PFSK-1 (cell line): ENCODE measurements around the gene RALGPS1.

ENCODE experiments used
- FOXP2 ChIP-seq: optimal IDR thresholded peaks from 2 replicates; pipeline ENCODE3; 2011; ENCODE audit warnings: borderline replicate concordance, control low read depth, inconsistent platforms; ENCODE audit not compliant: insufficient read depth; ENCODE audit errors: extremely low read length, extremely low read depth
- POLR2AphosphoS5 ChIP-seq: IDR thresholded peaks from 2 replicates; pipeline ENCODE4 v1.6.1; 2012; ENCODE audit warnings: low read depth, mild to moderate bottlenecking, control low read depth, low read length, moderate library complexity
- REST ChIP-seq, 2 experiments: IDR thresholded peaks; 2 replicates each; pipeline versions ENCODE4 v1.6.1 to v1.8.0; 2011 to 2012; ENCODE audit warnings: low read depth in 2 of 2, low read length in 2 of 2, control low read depth in 1 of 2, inconsistent platforms in 1 of 2, mild to moderate bottlenecking in 1 of 2, moderate library complexity in 1 of 2; ENCODE audit not compliant: insufficient read depth in 1 of 2
- SIN3A ChIP-seq: IDR thresholded peaks from 2 replicates; pipeline ENCODE4 v1.6.1; 2012; ENCODE audit warnings: mild to moderate bottlenecking, low read length, moderate library complexity, borderline replicate concordance; ENCODE audit not compliant: insufficient read depth
- TAF1 ChIP-seq: IDR thresholded peaks from 2 replicates; pipeline ENCODE4 v1.6.1; 2012; ENCODE audit warnings: low read length, control low read depth, borderline replicate concordance; ENCODE audit not compliant: insufficient read depth

The RALGPS1 gene

GRCh38 chr9:127135056-127135745 is 220.6 kb downstream of the RALGPS1 start:
- TF ChIP-seq SIN3A (no peak), POLR2AphosphoS5 (no peak), FOXP2 (no peak)

- no peak for TF ChIP-seq REST (IDR thresholded peaks at IDR 0.05; ENCODE audit: insufficient read depth in 1 of 2, low read depth in 2 of 2, low read length in 2 of 2)
- no peak for TF ChIP-seq POLR2AphosphoS5
- TF ChIP-seq SIN3A = no peak
- no peak for TF ChIP-seq FOXP2
- no peak for TF ChIP-seq TAF1
Measured at GRCh38 chr9:127136081-127136879, 221.7 kb downstream of the RALGPS1 start.

GRCh38 chr9:127136880-127137639 is 222.5 kb downstream of the RALGPS1 start:
- TF ChIP-seq TAF1 (no peak), POLR2AphosphoS5 (no peak), FOXP2 (no peak), REST (IDR thresholded peaks at IDR 0.05; ENCODE audit: insufficient read depth in 1 of 2, low read depth in 2 of 2, low read length in 2 of 2) (no peak), SIN3A (no peak)

- TF ChIP-seq SIN3A (no peak), POLR2AphosphoS5 (no peak), FOXP2 (no peak), TAF1 (no peak), REST (IDR thresholded peaks at IDR 0.05; ENCODE audit: insufficient read depth in 1 of 2, low read depth in 2 of 2, low read length in 2 of 2) (no peak)
Measured at GRCh38 chr9:127137640-127138360, 223.2 kb downstream of the RALGPS1 start.

GRCh38 chr9:127138444-127138843 is 223.9 kb downstream of the RALGPS1 start:
- TF ChIP-seq POLR2AphosphoS5 (no peak), SIN3A (no peak), TAF1 (no peak), FOXP2 (no peak), REST (IDR thresholded peaks at IDR 0.05; ENCODE audit: insufficient read depth in 1 of 2, low read depth in 2 of 2, low read length in 2 of 2) (no peak)
